ENCODE data around the gene CELF3.

DNA sequence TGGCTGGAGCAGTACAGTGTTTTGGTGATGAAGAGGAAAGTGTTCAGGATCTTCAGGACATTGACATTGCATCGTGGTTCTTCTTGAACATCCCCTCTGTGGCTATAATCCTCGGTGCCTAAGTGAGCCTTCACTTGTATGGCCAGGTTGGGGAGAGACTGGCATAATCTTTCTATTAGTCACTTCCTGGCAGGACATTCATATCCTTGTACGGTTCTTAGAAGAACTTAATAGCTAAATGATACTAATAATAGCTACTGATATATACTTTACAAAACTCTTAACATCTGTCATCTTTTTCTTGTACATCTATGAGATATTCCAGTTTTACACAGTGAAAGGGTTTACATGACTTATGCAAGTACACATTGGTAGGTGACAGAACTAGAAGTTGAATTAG lies 35.8 kb downstream of the CELF3 start:
- TF ChIP-seq ZBTB7A (IDR thresholded peaks at IDR 0.05; ENCODE audit: low read depth) (no peak), EGR1 (IDR thresholded peaks at IDR 0.05) (no peak), TCF12 (IDR thresholded peaks at IDR 0.05; ENCODE audit: low read depth) (no peak), REST (IDR thresholded peaks at IDR 0.05; ENCODE audit: low read depth) (no peak), CEBPB (IDR thresholded peaks at IDR 0.05) (no peak), EP300 (IDR thresholded peaks at IDR 0.05; ENCODE audit: borderline replicate concordance) (peak; percentile 31; the same call in 1 of the 2 replicates), YY1 (IDR thresholded peaks at IDR 0.05; ENCODE audit: low read depth) (no peak), NFIC (IDR thresholded peaks at IDR 0.05) (no peak), RAD21 (IDR thresholded peaks at IDR 0.05; ENCODE audit: low read depth) (no peak), FOXM1 (IDR thresholded peaks at IDR 0.05; ENCODE audit: borderline replicate concordance, low read depth) (no peak), TAF1 (IDR thresholded peaks at IDR 0.05; ENCODE audit: low read depth) (no peak), TEAD4 (IDR thresholded peaks at IDR 0.05) (peak; percentile 42; the same call in 1 of the 2 replicates)
- TF ChIP-seq, protein P1, sequence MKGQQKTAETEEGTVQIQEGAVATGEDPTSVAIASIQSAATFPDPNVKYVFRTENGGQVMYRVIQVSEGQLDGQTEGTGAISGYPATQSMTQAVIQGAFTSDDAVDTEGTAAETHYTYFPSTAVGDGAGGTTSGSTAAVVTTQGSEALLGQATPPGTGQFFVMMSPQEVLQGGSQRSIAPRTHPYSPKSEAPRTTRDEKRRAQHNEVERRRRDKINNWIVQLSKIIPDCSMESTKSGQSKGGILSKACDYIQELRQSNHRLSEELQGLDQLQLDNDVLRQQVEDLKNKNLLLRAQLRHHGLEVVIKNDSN (IDR thresholded peaks at IDR 0.05): no peak
- TF ChIP-seq, protein P2, sequence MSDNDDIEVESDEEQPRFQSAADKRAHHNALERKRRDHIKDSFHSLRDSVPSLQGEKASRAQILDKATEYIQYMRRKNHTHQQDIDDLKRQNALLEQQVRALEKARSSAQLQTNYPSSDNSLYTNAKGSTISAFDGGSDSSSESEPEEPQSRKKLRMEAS (IDR thresholded peaks at IDR 0.05): no peak
